ENCODE results near the gene DDX17.

DDX17 gene

DNA sequence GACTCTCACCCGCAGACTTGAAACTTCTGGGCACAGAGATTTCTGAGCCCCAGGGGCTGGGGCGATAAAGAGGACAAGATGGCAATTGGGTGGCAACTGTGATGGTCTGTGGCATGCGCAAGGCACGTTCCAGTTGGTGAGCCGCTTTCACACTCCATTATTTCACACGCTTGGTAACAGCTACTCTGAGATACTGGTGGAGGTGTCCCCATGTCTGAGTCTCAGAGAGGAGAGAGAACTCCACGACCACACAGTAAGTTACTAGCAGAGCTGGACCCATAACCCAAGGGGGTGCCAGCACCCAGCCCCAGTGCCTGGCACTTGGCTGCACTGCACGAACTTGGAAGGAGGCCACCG, 45.1 kb downstream of the DDX17 start:
- DNase-seq (ENCODE audit: low read depth): no peak
- TF ChIP-seq CTCF (conservative IDR thresholded peaks at IDR 0.05; ENCODE audit: low read depth, low read length): no peak
- H3K4me3 ChIP-seq (ENCODE audit: low read depth, low read length): no peak overlapping the region

GRCh38 chr22:38460426-38460840, 45.7 kb downstream of the DDX17 start:
- DNase-seq (ENCODE audit: low read depth): no peak

DNA sequence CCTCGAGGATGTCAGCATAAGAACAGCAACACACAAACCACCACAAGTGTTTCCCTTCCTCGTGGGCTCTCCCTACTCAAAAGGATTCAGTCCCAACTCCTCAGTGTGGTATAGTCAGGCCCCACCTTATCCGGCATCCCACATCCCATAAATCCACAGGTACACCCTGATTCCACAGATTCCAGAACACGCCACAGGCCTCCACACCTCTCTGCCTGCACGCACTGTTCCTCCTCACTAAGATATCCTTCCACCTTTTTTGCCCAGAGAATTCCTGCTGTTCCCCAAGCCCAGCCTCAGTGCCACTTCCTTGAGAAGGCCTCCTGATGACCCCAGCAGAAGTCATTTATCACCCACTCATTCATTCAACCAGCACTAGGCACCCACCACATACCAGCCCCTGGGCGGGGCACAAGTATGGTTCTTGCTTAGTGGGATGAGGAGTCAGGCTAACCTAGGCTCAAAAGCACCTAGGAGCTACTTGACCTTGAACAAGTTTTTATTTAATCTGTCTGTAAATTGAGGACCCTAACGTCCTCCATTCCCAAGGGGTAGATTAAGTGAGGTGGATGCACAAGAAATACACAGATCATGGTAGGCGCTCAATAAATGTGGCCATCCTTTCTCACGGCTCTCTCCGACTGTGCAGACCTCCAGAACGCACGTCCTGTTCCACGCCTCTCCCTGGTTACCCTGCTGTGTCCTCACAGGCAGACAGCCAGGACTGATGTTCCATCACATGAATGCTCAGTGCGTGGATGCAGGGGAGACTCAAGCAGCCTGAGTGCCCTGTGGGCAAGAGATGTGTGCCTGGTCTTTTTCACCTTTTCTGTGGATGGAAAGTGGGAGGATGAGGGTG, 49.0 kb downstream of the DDX17 start:
- TF ChIP-seq CTCF (conservative IDR thresholded peaks at IDR 0.05; ENCODE audit: low read depth, low read length): no peak
- peak; percentile 75 for DNase-seq (ENCODE audit: low read depth)
- no peak overlapping the region for H3K4me3 ChIP-seq (ENCODE audit: low read depth, low read length)

More at GRCh38 chr22:38460426-38460840, 45.7 kb downstream of the DDX17 start:
- no peak for TF ChIP-seq CTCF (conservative IDR thresholded peaks at IDR 0.05; ENCODE audit: low read depth, low read length)
- no peak overlapping the region for H3K4me3 ChIP-seq (ENCODE audit: low read depth, low read length)

- DNase-seq (ENCODE audit: low read depth): no peak
- no peak overlapping the region for H3K4me3 ChIP-seq (ENCODE audit: low read depth, low read length)
- TF ChIP-seq CTCF (conservative IDR thresholded peaks at IDR 0.05; ENCODE audit: low read depth, low read length): no peak
These were observed 49.8 kb downstream of the DDX17 start for GRCh38 chr22:38456272-38456835.

DNA sequence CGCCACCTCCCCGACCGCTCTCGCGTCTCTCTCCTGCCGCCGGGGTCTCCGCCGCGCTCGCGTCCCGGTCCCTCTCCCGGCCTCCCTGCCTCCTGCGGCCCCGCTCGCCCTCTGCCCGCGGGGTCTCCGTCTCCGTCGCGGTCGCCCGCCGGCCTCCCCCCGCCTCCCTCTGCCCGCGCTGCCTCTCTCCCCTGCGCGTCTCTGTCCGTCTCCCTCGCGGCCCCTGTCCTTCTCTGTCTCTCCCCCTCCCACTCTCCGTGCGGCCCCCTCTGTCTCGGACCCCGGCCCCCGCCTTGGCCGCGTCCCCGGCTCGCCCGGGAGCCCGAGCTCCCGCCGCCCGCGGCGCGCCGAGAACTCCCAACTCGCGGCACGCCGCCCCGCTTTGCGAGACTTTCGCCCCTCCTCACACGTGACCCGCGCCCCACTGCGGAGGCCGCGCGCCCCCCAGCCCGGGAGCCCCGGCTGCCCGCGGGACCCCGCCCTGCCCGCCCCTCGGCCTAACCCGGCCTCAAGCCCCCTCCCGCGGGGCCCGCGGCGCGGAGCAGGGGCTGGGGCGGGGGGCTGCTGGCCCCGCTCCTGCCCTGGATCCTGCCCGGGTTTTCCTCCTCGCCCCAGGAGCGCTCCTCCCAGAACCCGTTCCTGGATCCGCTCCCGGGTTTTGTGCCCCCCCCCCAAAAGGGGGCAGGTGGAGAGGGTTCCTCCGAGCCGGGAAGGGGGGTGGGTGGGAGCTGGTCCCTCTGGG, 50.4 kb downstream of the DDX17 start:
- H3K4me3 ChIP-seq (ENCODE audit: low read depth, low read length): peak overlapping the region; percentile 38
- peak; percentile 37 for DNase-seq (ENCODE audit: low read depth)
- TF ChIP-seq CTCF (conservative IDR thresholded peaks at IDR 0.05; ENCODE audit: low read depth, low read length): no peak

DNA sequence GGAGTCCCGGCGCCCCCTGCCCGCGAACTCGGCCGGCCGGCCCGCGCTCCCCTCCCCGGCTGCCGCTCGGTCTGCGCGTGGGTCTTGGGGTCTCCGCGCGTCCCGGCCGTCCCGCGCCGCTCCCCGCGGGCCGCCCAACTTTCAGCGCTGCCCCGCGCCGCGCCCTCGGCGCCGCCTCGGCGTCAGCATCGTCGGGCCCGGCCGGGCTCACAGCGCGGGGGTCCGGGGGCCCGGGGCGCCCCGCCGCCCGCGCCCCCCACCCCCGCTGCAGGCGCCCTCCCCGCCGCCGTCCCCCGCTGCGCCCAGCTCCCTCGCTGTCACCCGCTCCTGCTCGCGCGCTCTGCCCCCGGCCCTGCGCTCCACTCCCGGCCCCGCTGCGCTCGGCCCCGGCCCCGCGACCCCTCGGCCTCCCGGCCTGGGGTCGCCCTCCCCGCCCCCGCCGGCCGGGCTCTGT, 51.0 kb downstream of the DDX17 start, which contains the start of gene KCNJ4:
Gene KCNJ4, minus strand, starts transcription at position 124 of the 454 bp plus-strand sequence. CDS start 27,067 bp downstream, outside the sequence.
- no peak for TF ChIP-seq CTCF (conservative IDR thresholded peaks at IDR 0.05; ENCODE audit: low read depth, low read length)
- DNase-seq (ENCODE audit: low read depth): no peak
- H3K4me3 ChIP-seq (ENCODE audit: low read depth, low read length): peak within 1 kb of the TSS; percentile 38
